HL-60 (cell line): Measurements from ENCODE around the gene TRAPPC14.

Source experiments
- CTCF ChIP-seq: IDR thresholded peaks from one replicate; pipeline ENCODE4 v1.5.1; 2011; ENCODE audit warnings: low read length, control low read depth, inconsistent platforms; ENCODE audit not compliant: insufficient read depth
- GABPA ChIP-seq: IDR thresholded peaks from 2 replicates; pipeline ENCODE4 v1.6.1; 2012; ENCODE audit warnings: low read depth
- POLR2AphosphoS5 ChIP-seq: IDR thresholded peaks from 2 replicates; pipeline ENCODE4 v1.6.1; 2012; ENCODE audit warnings: low read depth
- REST ChIP-seq: IDR thresholded peaks from 2 replicates; pipeline ENCODE4 v1.6.1; 2012; ENCODE audit warnings: low read depth; ENCODE audit not compliant: insufficient replicate concordance

- TF ChIP-seq CTCF: no peak
- no peak for TF ChIP-seq POLR2AphosphoS5
- no peak for TF ChIP-seq REST
- no peak for TF ChIP-seq GABPA
Observed at GRCh38 chr7:100173806-100174495, 15.4 kb upstream of the TRAPPC14 start.
